GM23248 (cell line): Measurements from ENCODE around the gene TPMT.

Source experiments
- EZH2 ChIP-seq: fragments of 200-600 bp; sonication (generic); IDR thresholded peaks from 2 replicates; pipeline ENCODE4 v1.6.1; 2018; ENCODE audit warnings: antibody characterized with exemption, mild to moderate bottlenecking; ENCODE audit not compliant: insufficient read depth, poor library complexity, severe bottlenecking
- EZH2phosphoT487 ChIP-seq: fragments of 200-600 bp; sonication (generic); IDR thresholded peaks from 2 replicates; pipeline ENCODE4 v1.6.1; 2018; ENCODE audit warnings: antibody characterized with exemption, moderate library complexity, mild to moderate bottlenecking, low read depth; ENCODE audit not compliant: insufficient read depth

- TF ChIP-seq EZH2: no peak
- no peak for TF ChIP-seq EZH2phosphoT487
These were observed 53.0 kb downstream of the TPMT start for GRCh38 chr6:18101873-18102272.
